Peyer's patch (tissue), 4 donors: ENCODE results near the gene GNG7.

Experiments used
- POLR2A ChIP-seq, 2 donors: fragments of 450-650 bp; IDR thresholded peaks; one replicate each; pipeline ENCODE4 v1.5.1; 2017; ENCODE audit warnings: antibody characterized with exemption in 2 of 2, mild to moderate bottlenecking in 2 of 2, moderate library complexity in 2 of 2
- TF ChIP-seq, protein P1 (sequence below), 6 experiments: fragments of 450-650 bp in 4 of 6; fragments of 200-600 bp in 2 of 6; sonication (generic) in 1 of 6; IDR thresholded peaks; one replicate each; pipeline ENCODE4 v1.5.1; 2017 to 2019; ENCODE audit warnings: antibody characterized with exemption in 6 of 6, mild to moderate bottlenecking in 3 of 6, moderate library complexity in 1 of 6

GRCh38 chr19:2739602-2740313 is 37.3 kb upstream of the GNG7 start, which contains the start of gene SLC39A3:
- TF ChIP-seq, protein P1, sequence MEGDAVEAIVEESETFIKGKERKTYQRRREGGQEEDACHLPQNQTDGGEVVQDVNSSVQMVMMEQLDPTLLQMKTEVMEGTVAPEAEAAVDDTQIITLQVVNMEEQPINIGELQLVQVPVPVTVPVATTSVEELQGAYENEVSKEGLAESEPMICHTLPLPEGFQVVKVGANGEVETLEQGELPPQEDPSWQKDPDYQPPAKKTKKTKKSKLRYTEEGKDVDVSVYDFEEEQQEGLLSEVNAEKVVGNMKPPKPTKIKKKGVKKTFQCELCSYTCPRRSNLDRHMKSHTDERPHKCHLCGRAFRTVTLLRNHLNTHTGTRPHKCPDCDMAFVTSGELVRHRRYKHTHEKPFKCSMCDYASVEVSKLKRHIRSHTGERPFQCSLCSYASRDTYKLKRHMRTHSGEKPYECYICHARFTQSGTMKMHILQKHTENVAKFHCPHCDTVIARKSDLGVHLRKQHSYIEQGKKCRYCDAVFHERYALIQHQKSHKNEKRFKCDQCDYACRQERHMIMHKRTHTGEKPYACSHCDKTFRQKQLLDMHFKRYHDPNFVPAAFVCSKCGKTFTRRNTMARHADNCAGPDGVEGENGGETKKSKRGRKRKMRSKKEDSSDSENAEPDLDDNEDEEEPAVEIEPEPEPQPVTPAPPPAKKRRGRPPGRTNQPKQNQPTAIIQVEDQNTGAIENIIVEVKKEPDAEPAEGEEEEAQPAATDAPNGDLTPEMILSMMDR (IDR thresholded peaks at IDR 0.05), result peak in 5 of 6 experiments; percentile 19 to 55 (median 44)
- TF ChIP-seq POLR2A (IDR thresholded peaks at IDR 0.05), result peak in 1 of 2 donors; percentile 27
